ENCODE results near the gene CATSPERZ. TPM values are rescaled to one million over a fixed set of nuclear protein-coding genes. Genes with fewer than 3 reads are reported as not detected.

The CATSPERZ gene
- total and polyA plus RNA-seq, 9 of the 15 experiments (the other 6 are each of a cell fraction or from before 2014, with no cell fraction given): 0.86 to 8.5 (median 3.5) TPM

DNA sequence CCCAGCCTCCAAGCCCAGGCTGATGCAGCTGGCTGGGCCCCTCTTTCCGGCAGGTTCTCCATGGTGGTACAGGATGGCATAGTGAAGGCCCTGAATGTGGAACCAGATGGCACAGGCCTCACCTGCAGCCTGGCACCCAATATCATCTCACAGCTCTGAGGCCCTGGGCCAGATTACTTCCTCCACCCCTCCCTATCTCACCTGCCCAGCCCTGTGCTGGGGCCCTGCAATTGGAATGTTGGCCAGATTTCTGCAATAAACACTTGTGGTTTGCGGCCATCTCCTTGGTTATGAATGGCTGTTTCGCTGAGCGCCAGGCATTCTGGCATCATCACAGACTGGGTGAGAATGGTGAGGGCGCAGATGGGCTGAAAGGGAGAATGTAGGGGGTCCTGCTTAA, 21.4 kb downstream of the CATSPERZ start:
- POLR2A ChIA-PET: interaction anchor here (0.7 kb wide), 1 partner anchor 51 kb away, joined by 5 read pairs; no protein-coding TSS in a partner anchor

GRCh38 chr11:64322925-64323260, 22.7 kb downstream of the CATSPERZ start:
- H4K20me1 ChIP-seq (replicated peaks; ENCODE audit: control insufficient read depth, insufficient read depth, low read length): no peaks in the 10 kb centered on the region
- FAIRE-seq (peak; percentile 42), ATAC-seq (peak; percentile 32), DNase-seq (ENCODE audit: extremely low read depth in 1 of 4, low spot score in 3 of 4) (peak; percentile 42 to 58 (median 44))
- no TSS peak for BruUV-seq (replicated peaks)
- no peaks in the 10 kb centered on the region for H3K9me1 ChIP-seq (ENCODE audit: control insufficient read depth, insufficient read depth, low read length)
- H3K4me2 ChIP-seq (ENCODE audit: insufficient read depth, low read length): no peak overlapping the region; the same call in 1 of the 2 replicates
- peak overlapping the region in 1 of 2 experiments; percentile 87; a peak in 2 of 4 replicates for H3K9ac ChIP-seq (ENCODE audit: insufficient read depth in 1 of 2, low read depth in 2 of 2, low read length in 2 of 2)
- peaks cover 10 to 41% of the 10 kb centered on the region in 2 experiments; a peak in 4 of 5 replicates for H3K4me1 ChIP-seq (replicated peaks in 1 of 2; ENCODE audit: control insufficient read depth in 2 of 2, insufficient read depth in 2 of 2, low read length in 2 of 2)
- intact Hi-C loops (cut with micrococcal nuclease): no loop called here
- no peaks in the 10 kb centered on the region for H3K27me3 ChIP-seq (ENCODE audit: control insufficient read depth in 2 of 2, insufficient read depth in 2 of 2, low read length in 2 of 2)
- no peak overlapping the region for H3K4me3 ChIP-seq
- TF ChIP-seq POLR2AphosphoS2 (IDR thresholded peaks at IDR 0.05; ENCODE audit: low read length) (peak; percentile 69; the same call in 1 of the 2 replicates), SMARCC2 (IDR thresholded peaks at IDR 0.05; ENCODE audit: low read depth) (no peak), ESRRA (IDR thresholded peaks at IDR 0.05; ENCODE audit: borderline replicate concordance, low read depth) (peak; percentile 46; the same call in 1 of the 2 replicates), POLR2G (IDR thresholded peaks at IDR 0.05; ENCODE audit: low read depth, low read length) (peak; percentile 40), ZC3H8 (IDR thresholded peaks at IDR 0.05) (no peak), HMG20B (CRISPR knock-in tag; IDR thresholded peaks at IDR 0.05) (no peak), RBFOX2 (IDR thresholded peaks at IDR 0.05; ENCODE audit: low read depth, low read length) (peak; percentile 55; the same call in 1 of the 2 replicates), FOXM1 (IDR thresholded peaks at IDR 0.05; ENCODE audit: low read depth) (no peak), FOXM1 (CRISPR knock-in tag; IDR thresholded peaks at IDR 0.05; ENCODE audit: low read depth) (0 out of 2 replicates have a peak, but pooled peaks have one; percentile 5), ZBTB7A (IDR thresholded peaks at IDR 0.05; ENCODE audit: borderline replicate concordance, control insufficient read depth, low read depth, low read length) (peak; percentile 82), HMBOX1 (IDR thresholded peaks at IDR 0.05) (no peak)
- TF ChIP-seq, protein P1, sequence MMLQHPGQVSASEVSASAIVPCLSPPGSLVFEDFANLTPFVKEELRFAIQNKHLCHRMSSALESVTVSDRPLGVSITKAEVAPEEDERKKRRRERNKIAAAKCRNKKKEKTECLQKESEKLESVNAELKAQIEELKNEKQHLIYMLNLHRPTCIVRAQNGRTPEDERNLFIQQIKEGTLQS (IDR thresholded peaks at IDR 0.05): 0 out of 2 replicates have a peak, but pooled peaks have one; percentile 12
- TF ChIP-seq, protein P1 (CRISPR knock-in tag; conservative IDR thresholded peaks at IDR 0.05): no peak
- ChIA-PET CTCF (ENCODE audit: low intra/inter-chr PET ratio) (no interaction called here), POLR2A (interaction anchor here (0.5 to 1.2 kb wide), 5 partner anchors 8 to 661 kb away, joined by 3 to 15 read pairs (median 3); no protein-coding TSS in a partner anchor)
- whole genome bisulfite sequencing (ENCODE audit: insufficient coverage, low coverage, missing lambda C conversion rate): 57% methylated on average over 7 of the region's 7 CpGs
- H2AFZ ChIP-seq (ENCODE audit: low read depth, low read length): no peak overlapping the region
- peaks cover 18% of the 10 kb centered on the region for H3K79me2 ChIP-seq (ENCODE audit: control insufficient read depth, insufficient read depth, low read length)
- no peak overlapping the region for H3K27ac ChIP-seq (ENCODE audit: extremely low read depth, low read depth, low read length)
- H3K36me3 ChIP-seq (ENCODE audit: control insufficient read depth, insufficient read depth, low read length): peaks cover 26% of the 10 kb centered on the region; the same call in 1 of the 3 replicates
- in situ Hi-C loops (cut with MboI): no loop called here
- no peaks in the 10 kb centered on the region for H3K9me3 ChIP-seq (replicated peaks; ENCODE audit: control insufficient read depth, insufficient read depth, low read depth, low read length)

More for the DNA sequence above, 21.4 kb downstream of the CATSPERZ start:
- Histone ChIP-seq H3K4me2 (ENCODE audit: insufficient read depth, low read length) (no peak overlapping the region), H3K4me1 (replicated peaks in 1 of 2; ENCODE audit: control insufficient read depth in 2 of 2, insufficient read depth in 2 of 2, low read length in 2 of 2) (peaks cover 10 to 50% of the 10 kb centered on the region in 2 experiments; a peak in 4 of 5 replicates), H3K36me3 (ENCODE audit: control insufficient read depth, insufficient read depth, low read length) (peaks cover 33% of the 10 kb centered on the region; the same call in 1 of the 3 replicates), H3K4me3 (no peak overlapping the region), H3K9me1 (ENCODE audit: control insufficient read depth, insufficient read depth, low read length) (no peaks in the 10 kb centered on the region), H3K27ac (ENCODE audit: extremely low read depth, low read depth, low read length) (no peak overlapping the region), H4K20me1 (replicated peaks; ENCODE audit: control insufficient read depth, insufficient read depth, low read length) (no peaks in the 10 kb centered on the region), H3K79me2 (ENCODE audit: control insufficient read depth, insufficient read depth, low read length) (peaks cover 24% of the 10 kb centered on the region), H2AFZ (ENCODE audit: low read depth, low read length) (no peak overlapping the region), H3K9me3 (replicated peaks; ENCODE audit: control insufficient read depth, insufficient read depth, low read depth, low read length) (no peaks in the 10 kb centered on the region), H3K9ac (ENCODE audit: insufficient read depth in 1 of 2, low read depth in 2 of 2, low read length in 2 of 2) (peak overlapping the region in 1 of 2 experiments; percentile 57; a peak in 2 of 4 replicates), H3K27me3 (ENCODE audit: control insufficient read depth in 2 of 2, insufficient read depth in 2 of 2, low read length in 2 of 2) (no peaks in the 10 kb centered on the region)
- FAIRE-seq: no peak
- 0 out of 2 replicates have a peak, but pooled peaks have one; percentile 16 for TF ChIP-seq RBFOX2 (IDR thresholded peaks at IDR 0.05; ENCODE audit: low read depth, low read length)
- TF ChIP-seq NBN (IDR thresholded peaks at IDR 0.05; ENCODE audit: low read depth): no peak
- 0 out of 4 replicates have a peak, but pooled peaks of 1 of the 2 experiments have one; percentile 20 for TF ChIP-seq KDM1A (IDR thresholded peaks at IDR 0.05)
- TF ChIP-seq CBFA2T3 (IDR thresholded peaks at IDR 0.05): peak; percentile 41; the same call in 1 of the 2 replicates
- CTCF ChIA-PET (ENCODE audit: low intra/inter-chr PET ratio): no interaction called here
- BruUV-seq (replicated peaks): no TSS peak
- intact Hi-C loops (cut with micrococcal nuclease) (no loop called here), in situ Hi-C loops (cut with MboI) (no loop called here)
- WGBS (ENCODE audit: insufficient coverage, low coverage, missing lambda C conversion rate): 90% methylated on average over 5 of the region's 5 CpGs
- DNase-seq (ENCODE audit: extremely low read depth in 1 of 4, low spot score in 3 of 4): no peak
- no peak for ATAC-seq
